ENCODE measurements around the gene RP2. TPM values are rescaled to one million over a fixed set of nuclear protein-coding genes. Genes with fewer than 3 reads are reported as not detected.

The RP2 gene
- total RNA-seq, 1 experiment from 2014 or later = 5.1 TPM

- no peak overlapping the region for H3K4me2 ChIP-seq (ENCODE audit: insufficient read depth, insufficient read length, low read length)
- H2BK12ac ChIP-seq (ENCODE audit: insufficient read length, low read depth, low read length) = no peak overlapping the region
- Mint-ChIP-seq H3K27ac (no peak overlapping the region), H3K9me3 (peaks cover 32 to 43% of the 10 kb centered on the region in 2 experiments), H3K36me3 (ENCODE audit: insufficient read depth in 1 of 3, low read depth in 3 of 3) (peaks cover 9 to 13% (median 9%) of the 10 kb centered on the region in 3 experiments; a peak in 6 of 7 replicates), H3K4me3 (no peak overlapping the region), H3K27me3 (ENCODE audit: low read depth) (no peaks in the 10 kb centered on the region), H3K4me1 (no peaks in the 10 kb centered on the region)
- no peak overlapping the region for H3K9ac ChIP-seq (ENCODE audit: extremely low read depth, insufficient read length, low read length)
- no peaks in the 10 kb centered on the region for H3K27me3 ChIP-seq (ENCODE audit: insufficient read depth, low read length)
- no peak overlapping the region for H3K4ac ChIP-seq (ENCODE audit: low read depth, low read length)
- H3T11ph ChIP-seq (ENCODE audit: low read length) = no peak overlapping the region
- H3K27ac ChIP-seq (ENCODE audit: insufficient read length, low read depth, low read length) = no peak overlapping the region
- no peak overlapping the region for H3K14ac ChIP-seq (ENCODE audit: insufficient read depth, low read length)
- peaks cover 8% of the 10 kb centered on the region for H3K9me3 ChIP-seq (ENCODE audit: control insufficient read depth, low read depth, low read length)
- no peak for TF ChIP-seq CTCF (conservative IDR thresholded peaks at IDR 0.05)
- H3K4me1 ChIP-seq (ENCODE audit: insufficient read depth, low read length) = no peaks in the 10 kb centered on the region
- no peak overlapping the region for H2BK120ac ChIP-seq (ENCODE audit: low read depth, low read length, poor library complexity, severe bottlenecking)
- no peak overlapping the region for H3K56ac ChIP-seq (ENCODE audit: insufficient read length, low read depth, low read length)
- H2BK15ac ChIP-seq (ENCODE audit: low read depth, low read length) = no peak overlapping the region
- H2BK5ac ChIP-seq (ENCODE audit: insufficient read length, low read length) = no peak overlapping the region
- no peak overlapping the region for H2BK20ac ChIP-seq (ENCODE audit: low read depth, low read length, poor library complexity, severe bottlenecking)
- no peak overlapping the region for H2AK5ac ChIP-seq (ENCODE audit: insufficient read length, low read length)
- H4K8ac ChIP-seq (replicated peaks; ENCODE audit: insufficient read length, low read depth, low read length) = no peak overlapping the region
- H3K23me2 ChIP-seq (ENCODE audit: insufficient read length, low read depth, low read length, poor library complexity, severe bottlenecking) = no peaks in the 10 kb centered on the region
- no peaks in the 10 kb centered on the region for H4K20me1 ChIP-seq (ENCODE audit: control insufficient read depth, insufficient read depth, insufficient read length)
- H4K91ac ChIP-seq (ENCODE audit: insufficient read length, low read depth, low read length) = no peak overlapping the region
- no peak for DNase-seq
- no peak overlapping the region for H3K23ac ChIP-seq (ENCODE audit: insufficient read length, low read depth, low read length)
- H3K79me2 ChIP-seq (ENCODE audit: insufficient read depth, low read length) = no peaks in the 10 kb centered on the region
- H3K79me1 ChIP-seq (ENCODE audit: insufficient read depth, low read depth, low read length, poor library complexity, severe bottlenecking) = no peaks in the 10 kb centered on the region
- no peak overlapping the region for H3K18ac ChIP-seq (ENCODE audit: insufficient read length, low read depth, low read length)
- no peak overlapping the region for H2AFZ ChIP-seq (ENCODE audit: low read length)
- H4K5ac ChIP-seq (ENCODE audit: insufficient read length, low read depth, low read length) = no peak overlapping the region
Observed at GRCh38 chrX:46856483-46856882, 19.6 kb downstream of the RP2 start.

All from H9 (cell line).